A549 treated with ZK216348 at 1 μM for 4 hours (cell line): Measurements from ENCODE around the gene MLIP. TPM values are rescaled to one million over a fixed set of nuclear protein-coding genes. Genes with fewer than 3 reads are reported as not detected.

Experiments used
- total RNA-seq: library from RNA; stranded (reverse); fragments of 200-300 nt; extraction: Qiagen RNA extraction; gene quantifications from 5 replicates; pipeline ENCODE4 v1.2.3, GENCODE V29; 2022; ENCODE audit warnings: low read depth

Gene MLIP, protein sequence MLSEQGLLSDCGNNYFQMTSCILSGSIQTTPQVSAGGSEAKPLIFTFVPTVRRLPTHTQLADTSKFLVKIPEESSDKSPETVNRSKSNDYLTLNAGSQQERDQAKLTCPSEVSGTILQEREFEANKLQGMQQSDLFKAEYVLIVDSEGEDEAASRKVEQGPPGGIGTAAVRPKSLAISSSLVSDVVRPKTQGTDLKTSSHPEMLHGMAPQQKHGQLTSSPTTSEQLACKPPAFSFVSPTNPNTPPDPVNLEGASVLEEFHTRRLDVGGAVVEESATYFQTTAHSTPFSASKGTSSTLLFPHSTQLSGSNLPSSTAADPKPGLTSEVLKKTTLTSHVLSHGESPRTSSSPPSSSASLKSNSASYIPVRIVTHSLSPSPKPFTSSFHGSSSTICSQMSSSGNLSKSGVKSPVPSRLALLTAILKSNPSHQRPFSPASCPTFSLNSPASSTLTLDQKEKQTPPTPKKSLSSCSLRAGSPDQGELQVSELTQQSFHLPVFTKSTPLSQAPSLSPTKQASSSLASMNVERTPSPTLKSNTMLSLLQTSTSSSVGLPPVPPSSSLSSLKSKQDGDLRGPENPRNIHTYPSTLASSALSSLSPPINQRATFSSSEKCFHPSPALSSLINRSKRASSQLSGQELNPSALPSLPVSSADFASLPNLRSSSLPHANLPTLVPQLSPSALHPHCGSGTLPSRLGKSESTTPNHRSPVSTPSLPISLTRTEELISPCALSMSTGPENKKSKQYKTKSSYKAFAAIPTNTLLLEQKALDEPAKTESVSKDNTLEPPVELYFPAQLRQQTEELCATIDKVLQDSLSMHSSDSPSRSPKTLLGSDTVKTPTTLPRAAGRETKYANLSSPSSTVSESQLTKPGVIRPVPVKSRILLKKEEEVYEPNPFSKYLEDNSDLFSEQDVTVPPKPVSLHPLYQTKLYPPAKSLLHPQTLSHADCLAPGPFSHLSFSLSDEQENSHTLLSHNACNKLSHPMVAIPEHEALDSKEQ
- not detected in 5 replicates for total RNA-seq

DNA sequence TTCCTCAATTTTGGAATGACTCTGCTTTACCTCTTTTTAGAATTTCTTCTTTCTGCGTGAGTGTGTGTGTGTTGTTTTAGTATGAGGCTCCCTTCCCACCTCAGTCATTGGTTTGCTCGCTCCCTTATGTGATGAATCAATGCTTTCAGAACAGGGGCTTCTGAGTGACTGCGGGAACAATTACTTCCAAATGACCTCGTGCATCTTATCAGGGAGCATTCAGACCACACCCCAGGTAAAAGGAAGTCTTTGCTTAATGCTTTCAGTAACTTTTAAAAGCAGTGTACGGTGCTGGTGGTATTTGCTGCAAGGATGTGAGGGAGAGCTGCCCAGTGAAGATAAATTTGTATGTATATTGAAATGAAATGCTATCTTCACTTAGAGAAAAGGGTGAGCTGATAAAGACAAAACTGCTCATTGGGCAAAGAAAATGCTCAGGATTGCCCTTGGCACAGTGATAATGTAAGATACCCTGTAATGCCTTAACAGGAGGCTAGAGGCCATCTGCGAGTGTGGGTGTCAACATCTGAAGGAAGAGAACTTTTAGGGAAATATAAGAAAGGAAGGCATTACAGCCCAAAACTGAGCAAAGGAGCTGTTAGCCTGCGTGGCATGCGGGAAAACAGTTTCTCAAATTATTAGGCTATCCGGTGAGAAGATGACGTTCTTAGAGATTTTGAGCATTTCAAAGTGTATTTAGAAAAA lies at the start of gene MLIP:
Gene MLIP (plus strand): TSS at position 103 of the 705 bp plus-strand sequence. CDS start 37 bp downstream, at position 140.

GRCh38 chr6:54308289-54308985 lies 197.2 kb downstream of the MLIP start, which contains the start of gene TINAG:
Gene TINAG, plus strand, starts transcription at chr6:54308441. Its CDS starts 110 bp downstream, at chr6:54308551.

Other genes with a start within 250 kb of the MLIP start
- gene TINAG, start 197.0 kb downstream of the MLIP start, total RNA-seq: not detected in 5 replicates